Effector memory CD4-positive, alpha-beta T cell (primary cell): ENCODE data around the gene KCTD2.

ENCODE experiments used
- DNase-seq, 3 donors: peaks; one replicate each; pipeline ENCODE4 v3.0.0-alpha.2; 2020
- H3K27ac ChIP-seq: 2 replicates; pipeline ENCODE4 v1.7.0; 2013; ENCODE audit warnings: mild to moderate bottlenecking, low read length, moderate library complexity; ENCODE audit not compliant: insufficient read depth, poor library complexity, severe bottlenecking
- H3K27me3 ChIP-seq: replicated peaks from 2 replicates; pipeline ENCODE4 v1.7.0; 2013; ENCODE audit warnings: mild to moderate bottlenecking, low read length; ENCODE audit not compliant: insufficient read depth, control insufficient read depth, poor library complexity, severe bottlenecking
- H3K36me3 ChIP-seq: 2 replicates; pipeline ENCODE4 v1.7.0; 2013; ENCODE audit warnings: mild to moderate bottlenecking, low read length, moderate library complexity; ENCODE audit not compliant: control insufficient read depth, insufficient read depth
- H3K4me1 ChIP-seq: 2 replicates; pipeline ENCODE4 v1.7.0; 2013; ENCODE audit warnings: low read length, mild to moderate bottlenecking; ENCODE audit not compliant: control insufficient read depth, insufficient read depth, poor library complexity, severe bottlenecking
- H3K4me3 ChIP-seq: 2 replicates; pipeline ENCODE4 v1.7.0; 2013; ENCODE audit warnings: low read length, low read depth, mild to moderate bottlenecking; ENCODE audit not compliant: insufficient read depth, poor library complexity, severe bottlenecking
- H3K9me3 ChIP-seq: 2 replicates; pipeline ENCODE4 v1.7.0; 2013; ENCODE audit warnings: mild to moderate bottlenecking, low read length, moderate library complexity; ENCODE audit not compliant: control insufficient read depth

Gene KCTD2

GRCh38 chr17:75096082-75096625, 49.1 kb downstream of the KCTD2 start:
- DNase-seq: no peak
- no peaks in the 10 kb centered on the region for H3K27me3 ChIP-seq
- H3K9me3 ChIP-seq: no peaks in the 10 kb centered on the region
- H3K4me1 ChIP-seq: no peaks in the 10 kb centered on the region
- H3K4me3 ChIP-seq: no peak overlapping the region
- no peak overlapping the region for H3K27ac ChIP-seq
- peaks cover 4% of the 10 kb centered on the region for H3K36me3 ChIP-seq

- Histone ChIP-seq H3K27ac (no peak overlapping the region), H3K9me3 (no peaks in the 10 kb centered on the region), H3K36me3 (peaks cover 4% of the 10 kb centered on the region), H3K4me3 (no peak overlapping the region), H3K4me1 (no peaks in the 10 kb centered on the region), H3K27me3 (no peaks in the 10 kb centered on the region)
- DNase-seq: no peak
Measured at GRCh38 chr17:75097865-75098264, 50.8 kb downstream of the KCTD2 start.

GRCh38 chr17:75098861-75099260, 51.8 kb downstream of the KCTD2 start:
- Histone ChIP-seq H3K27me3 (no peaks in the 10 kb centered on the region), H3K9me3 (no peaks in the 10 kb centered on the region), H3K36me3 (peaks cover 4% of the 10 kb centered on the region), H3K27ac (no peak overlapping the region), H3K4me1 (no peaks in the 10 kb centered on the region), H3K4me3 (no peak overlapping the region)
- DNase-seq: no peak

GRCh38 chr17:75099881-75100595, 53.0 kb downstream of the KCTD2 start:
- H3K27ac ChIP-seq: no peak overlapping the region
- DNase-seq: no peak
- no peaks in the 10 kb centered on the region for H3K27me3 ChIP-seq
- H3K36me3 ChIP-seq: peaks cover 4% of the 10 kb centered on the region
- no peaks in the 10 kb centered on the region for H3K4me1 ChIP-seq
- no peak overlapping the region for H3K4me3 ChIP-seq
- H3K9me3 ChIP-seq: no peaks in the 10 kb centered on the region

- no peaks in the 10 kb centered on the region for H3K4me1 ChIP-seq
- DNase-seq: no peak
- no peak overlapping the region for H3K4me3 ChIP-seq
- no peaks in the 10 kb centered on the region for H3K9me3 ChIP-seq
- no peaks in the 10 kb centered on the region for H3K27me3 ChIP-seq
- no peak overlapping the region for H3K27ac ChIP-seq
- peaks cover 4% of the 10 kb centered on the region for H3K36me3 ChIP-seq
Measured at GRCh38 chr17:75102385-75102821, 55.4 kb downstream of the KCTD2 start.

- Histone ChIP-seq H3K36me3 (peaks cover 4% of the 10 kb centered on the region), H3K9me3 (no peaks in the 10 kb centered on the region), H3K4me1 (no peaks in the 10 kb centered on the region), H3K27ac (no peak overlapping the region), H3K4me3 (no peak overlapping the region), H3K27me3 (no peaks in the 10 kb centered on the region)
- DNase-seq: no peak
Measured at GRCh38 chr17:75103601-75104554, 56.9 kb downstream of the KCTD2 start.

- H3K36me3 ChIP-seq: peaks cover 1% of the 10 kb centered on the region
Measured at GRCh38 chr17:75105126-75106080, 58.4 kb downstream of the KCTD2 start.

GRCh38 chr17:75108193-75108592, 61.2 kb downstream of the KCTD2 start:
- Histone ChIP-seq H3K9me3 (no peaks in the 10 kb centered on the region), H3K27ac (no peak overlapping the region), H3K4me3 (no peak overlapping the region), H3K4me1 (peaks cover 12% of the 10 kb centered on the region), H3K36me3 (no peaks in the 10 kb centered on the region), H3K27me3 (no peaks in the 10 kb centered on the region)
- no peak for DNase-seq

More at GRCh38 chr17:75105126-75106080, 58.4 kb downstream of the KCTD2 start:
- Histone ChIP-seq H3K27me3 (no peaks in the 10 kb centered on the region), H3K9me3 (no peaks in the 10 kb centered on the region), H3K4me1 (peaks cover 2% of the 10 kb centered on the region), H3K27ac (no peak overlapping the region), H3K4me3 (no peak overlapping the region)
- no peak for DNase-seq

- no peaks in the 10 kb centered on the region for H3K9me3 ChIP-seq
- no peak for DNase-seq
- peak overlapping the region; percentile 62 for H3K27ac ChIP-seq
Measured at GRCh38 chr17:75109046-75109406, 62.0 kb downstream of the KCTD2 start.

More at GRCh38 chr17:75109046-75109406, 62.0 kb downstream of the KCTD2 start:
- Histone ChIP-seq H3K27me3 (no peaks in the 10 kb centered on the region), H3K36me3 (no peaks in the 10 kb centered on the region), H3K4me3 (peak overlapping the region; percentile 84), H3K4me1 (peaks cover 12% of the 10 kb centered on the region)
